Keratinocyte (primary cell): ENCODE measurements around the gene PDCL2. TPM values are rescaled to one million over a fixed set of nuclear protein-coding genes. Genes with fewer than 3 reads are reported as not detected.
A peak's percentile ranks its signal among the peaks of the same experiment; 100 is the strongest.

Source experiments
- DNase-seq: peaks from one replicate; pipeline ENCODE4 v3.0.0-alpha.2; 2011; ENCODE audit warnings: low read depth, missing footprints, low spot score
- FAIRE-seq: peaks from 2 replicates; lab custom pipeline; 2011; peaks lifted over from hg19 to GRCh38; lab: Jason Lieb, UNC
- H2AFZ ChIP-seq: 2 replicates; pipeline ENCODE4 v1.6.0; 2012; ENCODE audit warnings: low read length, control low read depth, inconsistent platforms; ENCODE audit not compliant: control insufficient read depth
- H3K27ac ChIP-seq: 2 replicates; pipeline ENCODE4 v1.5.1; 2011; ENCODE audit warnings: low read length; ENCODE audit not compliant: control insufficient read depth, insufficient read depth
- H3K27me3 ChIP-seq: 3 replicates; pipeline ENCODE4 v1.6.0; 2011; ENCODE audit warnings: low read length; ENCODE audit not compliant: control insufficient read depth, insufficient read depth; ENCODE audit errors: extremely low read depth
- H3K36me3 ChIP-seq, 2 experiments: 2 replicates in 1 of 2; 3 replicates in 1 of 2; pipeline ENCODE4 v1.5.1; 2011; ENCODE audit warnings: low read length in 2 of 2, mild to moderate bottlenecking in 1 of 2; ENCODE audit not compliant: control insufficient read depth in 2 of 2, insufficient read depth in 2 of 2; ENCODE audit errors: extremely low read depth in 1 of 2
- H3K4me1 ChIP-seq: 3 replicates; pipeline ENCODE4 v1.5.1; 2011; ENCODE audit warnings: low read length; ENCODE audit not compliant: control insufficient read depth, insufficient read depth; ENCODE audit errors: extremely low read depth
- H3K4me2 ChIP-seq: 3 replicates; pipeline ENCODE4 v1.6.0; 2011; ENCODE audit warnings: low read depth, low read length; ENCODE audit not compliant: control insufficient read depth, insufficient read depth; ENCODE audit errors: extremely low read depth
- H3K4me3 ChIP-seq, 3 experiments: fragments of 200-600 bp in 1 of 3; sonication (generic) in 1 of 3; 2 replicates in 2 of 3; 3 replicates in 1 of 3; pipeline ENCODE4 v1.5.1; 2011 to 2016; ENCODE audit warnings: low read length in 3 of 3, mild to moderate bottlenecking in 3 of 3, control low read depth in 2 of 3, inconsistent platforms in 1 of 3, low read depth in 1 of 3, mixed read lengths in 1 of 3, mixed run types in 1 of 3, moderate library complexity in 1 of 3; ENCODE audit not compliant: control insufficient read depth in 2 of 3, insufficient read depth in 2 of 3; ENCODE audit errors: extremely low read depth in 1 of 3
- H3K79me2 ChIP-seq: 2 replicates; pipeline ENCODE4 v1.6.0; 2012; ENCODE audit warnings: low read length; ENCODE audit not compliant: control insufficient read depth, insufficient read depth
- H3K9ac ChIP-seq: 3 replicates; pipeline ENCODE4 v1.6.0; 2011; ENCODE audit warnings: low read length; ENCODE audit not compliant: control insufficient read depth, insufficient read depth; ENCODE audit errors: extremely low read depth
- H3K9me1 ChIP-seq: 3 replicates; pipeline ENCODE4 v1.6.0; 2011; ENCODE audit warnings: low read length; ENCODE audit not compliant: control insufficient read depth, insufficient read depth; ENCODE audit errors: extremely low read depth
- H3K9me3 ChIP-seq: 2 replicates; pipeline ENCODE4 v1.5.1; 2012; ENCODE audit warnings: low read depth, low read length; ENCODE audit not compliant: control insufficient read depth
- H4K20me1 ChIP-seq: 3 replicates; pipeline ENCODE4 v1.6.0; 2011; ENCODE audit warnings: low read length; ENCODE audit not compliant: control insufficient read depth, insufficient read depth; ENCODE audit errors: extremely low read depth
- CTCF ChIP-seq, 3 experiments: IDR thresholded peaks in 1 of 3; conservative IDR thresholded peaks in 1 of 3; optimal IDR thresholded peaks in 1 of 3; 2 replicates in 2 of 3; 3 replicates in 1 of 3; pipeline versions ENCODE3 to v1.5.1; 2011; ENCODE audit warnings: low read length in 3 of 3, mild to moderate bottlenecking in 3 of 3, moderate library complexity in 2 of 3, control low read depth in 1 of 3, inconsistent platforms in 1 of 3; ENCODE audit not compliant: insufficient read depth in 2 of 3; ENCODE audit errors: extremely low read depth in 1 of 3
- EZH2 ChIP-seq: IDR thresholded peaks from one replicate; pipeline ENCODE4 v1.6.1; 2012; ENCODE audit warnings: inconsistent platforms, mild to moderate bottlenecking, low read length, moderate library complexity
- dilution Hi-C: fragments of 300-500 bp; cut with MboI; formaldehyde crosslinking; loops from one replicate; pipeline ENCODE4 v1.7.0; 2020; ENCODE audit warnings: low sequenced_read_pairs; ENCODE audit not compliant: extremely low pct_ligation_motif_present
- polyA plus RNA-seq, 5 experiments: library from polyadenylated mRNA; depleted of rRNA in 3 of 5; stranded (reverse) in 3 of 5; stranded (forward) in 1 of 5; unstranded in 1 of 5; fragments of >200 nt; gene quantifications; 1 replicate in 1 of 5; 2 replicates in 3 of 5; 3 replicates in 1 of 5; pipeline versions ENCODE4 v1.2.1 to v1.2.3, GENCODE V29; 2011 to 2012; ENCODE audit warnings: missing spikeins in 2 of 5, low read depth in 1 of 5, low replicate concordance in 1 of 5

The PDCL2 gene
- polyA plus RNA-seq, 1 donor (not counting 4 experiments of a cell fraction or from before 2014, with no cell fraction given), result not detected

GRCh38 chr4:55524844-55525571 is 67.0 kb downstream of the PDCL2 start:
- no peaks in the 10 kb centered on the region for H3K9me3 ChIP-seq
- peaks cover 0 to 5% of the 10 kb centered on the region in 2 experiments for H3K36me3 ChIP-seq
- no peak overlapping the region for H3K4me3 ChIP-seq
- H4K20me1 ChIP-seq, result no peaks in the 10 kb centered on the region
- H3K4me2 ChIP-seq, result peak overlapping the region; percentile 52
- H2AFZ ChIP-seq, result no peak overlapping the region
- no peak for TF ChIP-seq CTCF (optimal IDR thresholded peaks at IDR 0.05 in 1 of 3, IDR thresholded peaks at IDR 0.05 in 1 of 3, conservative IDR thresholded peaks at IDR 0.05 in 1 of 3; ENCODE audit: extremely low read depth in 1 of 3, insufficient read depth in 2 of 3, low read length in 3 of 3)
- no peak for TF ChIP-seq EZH2
- H3K27me3 ChIP-seq, result no peaks in the 10 kb centered on the region
- H3K79me2 ChIP-seq, result peaks cover 78% of the 10 kb centered on the region
- DNase-seq (no peak), FAIRE-seq (no peak)
- H3K27ac ChIP-seq, result peak overlapping the region; percentile 65
- H3K9ac ChIP-seq, result no peak overlapping the region
- peaks cover 10% of the 10 kb centered on the region for H3K4me1 ChIP-seq
- dilution Hi-C loops, result no loop called here
- no peaks in the 10 kb centered on the region for H3K9me1 ChIP-seq

GRCh38 chr4:55518442-55518841 is 73.6 kb downstream of the PDCL2 start:
- H3K27ac ChIP-seq, result no peak overlapping the region
- no peaks in the 10 kb centered on the region for H3K9me1 ChIP-seq
- DNase-seq (no peak), FAIRE-seq (no peak)
- H3K79me2 ChIP-seq, result peaks cover 51% of the 10 kb centered on the region
- no peaks in the 10 kb centered on the region for H3K27me3 ChIP-seq
- dilution Hi-C loops, result no loop called here
- H3K4me3 ChIP-seq, result no peak overlapping the region
- no peak overlapping the region for H3K9ac ChIP-seq
- no peaks in the 10 kb centered on the region for H4K20me1 ChIP-seq
- no peaks in the 10 kb centered on the region for H3K9me3 ChIP-seq
- no peak overlapping the region for H3K4me2 ChIP-seq
- TF ChIP-seq CTCF (optimal IDR thresholded peaks at IDR 0.05 in 1 of 3, IDR thresholded peaks at IDR 0.05 in 1 of 3, conservative IDR thresholded peaks at IDR 0.05 in 1 of 3; ENCODE audit: extremely low read depth in 1 of 3, insufficient read depth in 2 of 3, low read length in 3 of 3), result no peak
- TF ChIP-seq EZH2, result no peak
- no peak overlapping the region for H2AFZ ChIP-seq
- H3K4me1 ChIP-seq, result peaks cover 2% of the 10 kb centered on the region
- H3K36me3 ChIP-seq, result no peaks in the 10 kb centered on the region
